ENCODE measurements around the gene STK32C. TPM values are rescaled to one million over a fixed set of nuclear protein-coding genes. Genes with fewer than 3 reads are reported as not detected.

The STK32C gene
- total RNA-seq, 1 experiment from 2014 or later: 13.9 TPM

- no peaks in the 10 kb centered on the region for H3K4me1 ChIP-seq (replicated peaks; ENCODE audit: insufficient read depth)
- CTCF ChIA-PET: no interaction called here
- H3K9me2 ChIP-seq (ENCODE audit: insufficient read depth): no peaks in the 10 kb centered on the region
- no peaks in the 10 kb centered on the region for H3K36me3 ChIP-seq (ENCODE audit: low read depth)
- intact Hi-C loops (cut with micrococcal nuclease; ENCODE audit: unreplicated experiment): no loop called here
- no peak overlapping the region for H3K4me2 ChIP-seq
- H2AFZ ChIP-seq: no peak overlapping the region
- H3K4me3 ChIP-seq: no peak overlapping the region
- no peaks in the 10 kb centered on the region for H4K20me1 ChIP-seq (ENCODE audit: insufficient read depth)
- no peaks in the 10 kb centered on the region for H3K27me3 ChIP-seq (ENCODE audit: insufficient read depth, low read depth)
- POLR2A ChIA-PET (ENCODE audit: unreplicated experiment): no interaction called here
- no peak overlapping the region for H3K27ac ChIP-seq
- DNase-seq: no peak
- no peaks in the 10 kb centered on the region for H3F3A ChIP-seq (ENCODE audit: insufficient read depth, low read depth)
- no TSS peak for BruUV-seq (replicated peaks)
- H3K9me3 ChIP-seq (ENCODE audit: insufficient read depth, low read depth): no peaks in the 10 kb centered on the region
- no peaks in the 10 kb centered on the region for H3K79me2 ChIP-seq (ENCODE audit: low read depth)
- TF ChIP-seq CTCF (conservative IDR thresholded peaks at IDR 0.05) (no peak), EZH2 (IDR thresholded peaks at IDR 0.05; ENCODE audit: low read depth) (no peak)
Measured at GRCh38 chr10:132167976-132168375, 139.8 kb downstream of the STK32C start.

GRCh38 chr10:132167041-132167674, 140.6 kb downstream of the STK32C start:
- no TSS peak for BruUV-seq (replicated peaks)
- Histone ChIP-seq H3K9me3 (ENCODE audit: insufficient read depth, low read depth) (no peaks in the 10 kb centered on the region), H3K4me3 (no peak overlapping the region), H3K27ac (no peak overlapping the region), H3K4me2 (no peak overlapping the region), H2AFZ (no peak overlapping the region), H3K27me3 (ENCODE audit: insufficient read depth, low read depth) (no peaks in the 10 kb centered on the region), H3K79me2 (ENCODE audit: low read depth) (no peaks in the 10 kb centered on the region), H4K20me1 (ENCODE audit: insufficient read depth) (no peaks in the 10 kb centered on the region), H3F3A (ENCODE audit: insufficient read depth, low read depth) (no peaks in the 10 kb centered on the region), H3K9me2 (ENCODE audit: insufficient read depth) (no peaks in the 10 kb centered on the region), H3K36me3 (ENCODE audit: low read depth) (no peaks in the 10 kb centered on the region), H3K4me1 (replicated peaks; ENCODE audit: insufficient read depth) (no peaks in the 10 kb centered on the region)
- CTCF ChIA-PET: no interaction called here
- POLR2A ChIA-PET (ENCODE audit: unreplicated experiment): no interaction called here
- DNase-seq: no peak
- intact Hi-C loops (cut with micrococcal nuclease; ENCODE audit: unreplicated experiment): no loop called here
- no peak for TF ChIP-seq EZH2 (IDR thresholded peaks at IDR 0.05; ENCODE audit: low read depth)
- no peak for TF ChIP-seq CTCF (conservative IDR thresholded peaks at IDR 0.05)

GRCh38 chr10:132166216-132166950, 141.4 kb downstream of the STK32C start:
- no peaks in the 10 kb centered on the region for H3F3A ChIP-seq (ENCODE audit: insufficient read depth, low read depth)
- H3K27ac ChIP-seq: no peak overlapping the region
- H3K79me2 ChIP-seq (ENCODE audit: low read depth): no peaks in the 10 kb centered on the region
- intact Hi-C loops (cut with micrococcal nuclease; ENCODE audit: unreplicated experiment): no loop called here
- no peak overlapping the region for H2AFZ ChIP-seq
- no peak overlapping the region for H3K4me2 ChIP-seq
- H3K9me2 ChIP-seq (ENCODE audit: insufficient read depth): no peaks in the 10 kb centered on the region
- H3K9me3 ChIP-seq (ENCODE audit: insufficient read depth, low read depth): no peaks in the 10 kb centered on the region
- no TSS peak for BruUV-seq (replicated peaks)
- no peaks in the 10 kb centered on the region for H3K4me1 ChIP-seq (replicated peaks; ENCODE audit: insufficient read depth)
- ChIA-PET POLR2A (ENCODE audit: unreplicated experiment) (no interaction called here), CTCF (no interaction called here)
- no peak overlapping the region for H3K4me3 ChIP-seq
- H3K36me3 ChIP-seq (ENCODE audit: low read depth): no peaks in the 10 kb centered on the region
- no peaks in the 10 kb centered on the region for H3K27me3 ChIP-seq (ENCODE audit: insufficient read depth, low read depth)
- DNase-seq: no peak
- H4K20me1 ChIP-seq (ENCODE audit: insufficient read depth): no peaks in the 10 kb centered on the region
- no peak for TF ChIP-seq EZH2 (IDR thresholded peaks at IDR 0.05; ENCODE audit: low read depth)
